ENCODE measurements around the gene CYLD.

DNA sequence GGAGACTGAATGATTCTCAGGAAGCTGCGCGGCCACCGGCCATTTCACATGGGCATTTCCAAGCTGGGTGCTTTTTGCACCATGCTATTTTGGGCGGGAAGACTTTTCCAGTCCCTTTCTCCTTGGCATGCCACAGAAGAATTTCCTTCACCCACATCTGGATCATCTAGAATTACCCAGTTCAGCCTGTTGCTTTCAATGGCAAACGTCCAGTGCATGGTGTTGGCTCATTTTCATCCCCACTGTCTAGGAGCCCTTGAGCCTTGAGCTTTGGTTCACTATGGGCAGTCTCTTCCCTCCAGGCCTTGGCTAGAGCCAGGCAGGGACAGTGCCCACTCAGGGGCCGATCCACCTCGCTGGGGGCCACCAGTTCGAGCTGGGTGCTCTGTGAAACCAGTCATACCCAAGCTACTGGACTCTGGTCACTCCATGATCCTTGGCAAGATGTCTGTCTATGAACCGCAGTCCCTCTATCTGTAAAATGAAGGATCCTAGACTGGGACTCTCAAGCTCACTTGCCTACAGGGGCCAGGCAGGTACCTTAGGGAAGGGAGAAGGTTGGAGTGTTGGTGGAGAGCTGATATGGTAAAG, 71.1 kb downstream of the CYLD start:
- TF ChIP-seq, protein P1, sequence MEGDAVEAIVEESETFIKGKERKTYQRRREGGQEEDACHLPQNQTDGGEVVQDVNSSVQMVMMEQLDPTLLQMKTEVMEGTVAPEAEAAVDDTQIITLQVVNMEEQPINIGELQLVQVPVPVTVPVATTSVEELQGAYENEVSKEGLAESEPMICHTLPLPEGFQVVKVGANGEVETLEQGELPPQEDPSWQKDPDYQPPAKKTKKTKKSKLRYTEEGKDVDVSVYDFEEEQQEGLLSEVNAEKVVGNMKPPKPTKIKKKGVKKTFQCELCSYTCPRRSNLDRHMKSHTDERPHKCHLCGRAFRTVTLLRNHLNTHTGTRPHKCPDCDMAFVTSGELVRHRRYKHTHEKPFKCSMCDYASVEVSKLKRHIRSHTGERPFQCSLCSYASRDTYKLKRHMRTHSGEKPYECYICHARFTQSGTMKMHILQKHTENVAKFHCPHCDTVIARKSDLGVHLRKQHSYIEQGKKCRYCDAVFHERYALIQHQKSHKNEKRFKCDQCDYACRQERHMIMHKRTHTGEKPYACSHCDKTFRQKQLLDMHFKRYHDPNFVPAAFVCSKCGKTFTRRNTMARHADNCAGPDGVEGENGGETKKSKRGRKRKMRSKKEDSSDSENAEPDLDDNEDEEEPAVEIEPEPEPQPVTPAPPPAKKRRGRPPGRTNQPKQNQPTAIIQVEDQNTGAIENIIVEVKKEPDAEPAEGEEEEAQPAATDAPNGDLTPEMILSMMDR (IDR thresholded peaks at IDR 0.05), result no peak
- TF ChIP-seq POLR2A (IDR thresholded peaks at IDR 0.05), result no peak
